K562 (cell line): Measurements from ENCODE around the gene C6orf89. TPM values are rescaled to one million over a fixed set of nuclear protein-coding genes. Genes with fewer than 3 reads are reported as not detected.

ENCODE experiments used
- CBFB ChIP-seq: sonication (generic); formaldehyde crosslinking; IDR thresholded peaks from 2 replicates; pipeline ENCODE4 v1.4.0; 2020; ENCODE audit warnings: mild to moderate bottlenecking, missing genetic modification reagents
- COPS2 ChIP-seq: fragments of 450-650 bp; conservative IDR thresholded peaks from 2 replicates; pipeline ENCODE4 v1.6.1; 2016; ENCODE audit warnings: mild to moderate bottlenecking, moderate library complexity
- CTBP1 ChIP-seq: fragments of 450-650 bp; IDR thresholded peaks from 2 replicates; pipeline ENCODE4 v1.6.1; 2016; ENCODE audit warnings: borderline replicate concordance
- GABPB2 ChIP-seq: fragments of 250-450 bp; sonication (Bioruptor Pico); conservative IDR thresholded peaks from 2 replicates; pipeline ENCODE4 v1.5.1; 2021; ENCODE audit warnings: mild to moderate bottlenecking
- MYBL2 ChIP-seq, 2 experiments: fragments of 450-650 bp in 1 of 2; sonication (generic) in 1 of 2; formaldehyde crosslinking in 1 of 2; IDR thresholded peaks; 2 replicates each; pipeline versions ENCODE4 v1.6.1 to v1.8.1; 2017 to 2022; ENCODE audit warnings: borderline replicate concordance in 1 of 2, inconsistent platforms in 1 of 2, low read depth in 1 of 2, mild to moderate bottlenecking in 1 of 2, missing genetic modification reagents in 1 of 2, moderate library complexity in 1 of 2
- NR1H2 ChIP-seq: sonication (generic); formaldehyde crosslinking; IDR thresholded peaks from 2 replicates; pipeline ENCODE4 v1.4.0; 2020; ENCODE audit warnings: mild to moderate bottlenecking, missing genetic modification reagents
- PHB ChIP-seq: fragments of 250-450 bp; sonication (Bioruptor Pico); IDR thresholded peaks from 2 replicates; pipeline ENCODE4 v1.5.0; 2021
- SAP30 ChIP-seq: fragments of 200-600 bp; sonication (generic); IDR thresholded peaks from 2 replicates; pipeline ENCODE4 v1.6.1; 2012; ENCODE audit warnings: borderline replicate concordance, low read depth, mild to moderate bottlenecking, moderate library complexity, low read length, control low read depth, inconsistent platforms; ENCODE audit not compliant: insufficient read depth, poor library complexity, severe bottlenecking
- TAF1 ChIP-seq: IDR thresholded peaks from 2 replicates; pipeline ENCODE4 v1.6.1; 2011; ENCODE audit warnings: mild to moderate bottlenecking, low read length, moderate library complexity; ENCODE audit not compliant: insufficient read depth, control insufficient read depth, severe bottlenecking; ENCODE audit errors: extremely low read depth
- TAF15 ChIP-seq: fragments of 200-400 bp; formaldehyde crosslinking; IDR thresholded peaks from 2 replicates; pipeline ENCODE4 v1.6.1; 2017; ENCODE audit warnings: mild to moderate bottlenecking, low read depth, low read length, moderate library complexity
- TCF3 ChIP-seq: sonication (generic); formaldehyde crosslinking; IDR thresholded peaks from 2 replicates; pipeline ENCODE4 v1.4.0; 2020; ENCODE audit warnings: mild to moderate bottlenecking, missing genetic modification reagents
- TGIF2 ChIP-seq: sonication (generic); formaldehyde crosslinking; IDR thresholded peaks from 2 replicates; pipeline ENCODE4 v1.8.1; 2022; ENCODE audit warnings: mild to moderate bottlenecking, missing genetic modification reagents, moderate library complexity
- XRCC3 ChIP-seq: fragments of 450-650 bp; IDR thresholded peaks from 2 replicates; pipeline ENCODE4 v1.6.1; 2017; ENCODE audit warnings: mild to moderate bottlenecking, moderate library complexity
- polyA plus RNA-seq, 8 experiments: library from polyadenylated mRNA; depleted of rRNA in 4 of 8; stranded (reverse) in 5 of 8; unstranded in 3 of 8; fragments of >200 nt; fragmentation: Nextera tagmentation in 2 of 8; fragmentation: Illumina TruSeq in 1 of 8; extraction: Ambion mirVana in 2 of 8; extraction: Trizol in 1 of 8; gene quantifications; 2 replicates each; pipeline versions ENCODE4 v1.2.1 to v1.2.3, GENCODE V29; 2011 to 2014; ENCODE audit warnings: inconsistent platforms in 1 of 8, missing spikeins in 1 of 8
- total RNA-seq, 7 experiments: library from RNA; depleted of rRNA in 6 of 7; stranded (reverse); fragments of >200 nt in 6 of 7; fragmentation: Illumina TruSeq in 2 of 7; extraction: Trizol in 2 of 7; gene quantifications; 2 replicates each; pipeline versions ENCODE4 v1.2.1 to v1.2.3, GENCODE V29; 2011 to 2021; ENCODE audit warnings: low replicate concordance in 1 of 7
- TF ChIP-seq, protein P1 (sequence below), 2 experiments: IDR thresholded peaks in 1 of 2; conservative IDR thresholded peaks in 1 of 2; 2 replicates each; pipeline ENCODE4 v1.6.1; 2016; ENCODE audit warnings: low read depth in 2 of 2, mild to moderate bottlenecking in 1 of 2, missing compliant biosample characterization in 1 of 2, missing genetic modification characterization in 1 of 2, moderate library complexity in 1 of 2
- TF ChIP-seq, protein P2 (sequence below): fragments of 450-650 bp; formaldehyde crosslinking; IDR thresholded peaks from 2 replicates; pipeline ENCODE4 v1.4.0; 2022; ENCODE audit warnings: mild to moderate bottlenecking, moderate library complexity
- TF ChIP-seq, protein P3 (sequence below): fragments of 450-650 bp; IDR thresholded peaks from 2 replicates; pipeline ENCODE4 v1.6.1; 2016; ENCODE audit warnings: mild to moderate bottlenecking
- TF ChIP-seq, protein P4 (sequence below): conservative IDR thresholded peaks from 2 replicates; pipeline ENCODE4 v1.6.1; 2011; ENCODE audit warnings: low read depth, mild to moderate bottlenecking, low read length; ENCODE audit not compliant: control insufficient read depth
- TF ChIP-seq, protein P5 (sequence below): fragments of 450-650 bp; formaldehyde crosslinking; IDR thresholded peaks from 2 replicates; pipeline ENCODE4 v1.4.0; 2020; ENCODE audit warnings: mild to moderate bottlenecking, moderate library complexity

The C6orf89 gene
- total and polyA plus RNA-seq, 9 of the 15 experiments (the other 6 are each of a cell fraction or from before 2014, with no cell fraction given): 35.2 to 111 (median 58.5) TPM

DNA sequence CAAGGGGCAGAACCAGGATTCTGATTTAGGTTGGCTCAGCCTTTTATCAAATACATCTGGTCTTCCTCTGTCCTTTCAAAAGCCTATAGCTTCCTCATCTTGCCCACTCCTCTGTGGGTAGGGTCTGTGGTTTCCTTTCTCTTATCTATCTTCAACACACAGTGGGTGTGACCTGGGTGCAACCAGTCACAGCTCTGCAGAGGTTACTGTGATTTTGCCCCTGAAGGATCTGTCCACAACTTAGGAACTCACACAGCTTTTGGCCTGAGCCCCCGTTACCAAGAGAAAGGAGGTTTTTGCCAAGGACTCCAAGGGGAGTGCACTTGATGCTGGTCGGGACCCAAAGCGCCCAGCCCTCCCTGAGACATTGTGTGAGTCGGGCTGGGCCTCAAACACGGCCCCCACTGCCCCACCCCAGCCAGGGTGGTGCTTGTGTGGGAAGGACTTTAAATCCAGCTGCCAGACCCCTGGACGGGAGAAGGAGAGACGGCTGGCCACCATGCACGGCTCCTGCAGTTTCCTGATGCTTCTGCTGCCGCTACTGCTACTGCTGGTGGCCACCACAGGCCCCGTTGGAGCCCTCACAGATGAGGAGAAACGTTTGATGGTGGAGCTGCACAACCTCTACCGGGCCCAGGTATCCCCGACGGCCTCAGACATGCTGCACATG lies 68.6 kb downstream of the C6orf89 start, which contains the start of gene PI16 (continued):
- TF ChIP-seq, protein P1, sequence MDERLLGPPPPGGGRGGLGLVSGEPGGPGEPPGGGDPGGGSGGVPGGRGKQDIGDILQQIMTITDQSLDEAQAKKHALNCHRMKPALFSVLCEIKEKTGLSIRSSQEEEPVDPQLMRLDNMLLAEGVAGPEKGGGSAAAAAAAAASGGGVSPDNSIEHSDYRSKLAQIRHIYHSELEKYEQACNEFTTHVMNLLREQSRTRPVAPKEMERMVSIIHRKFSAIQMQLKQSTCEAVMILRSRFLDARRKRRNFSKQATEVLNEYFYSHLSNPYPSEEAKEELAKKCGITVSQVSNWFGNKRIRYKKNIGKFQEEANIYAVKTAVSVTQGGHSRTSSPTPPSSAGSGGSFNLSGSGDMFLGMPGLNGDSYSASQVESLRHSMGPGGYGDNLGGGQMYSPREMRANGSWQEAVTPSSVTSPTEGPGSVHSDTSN (CRISPR knock-in tag; IDR thresholded peaks at IDR 0.05; ENCODE audit: low read depth): no peak
- TF ChIP-seq, protein P1 (tag; conservative IDR thresholded peaks at IDR 0.05; ENCODE audit: low read depth): peak; percentile 36; the same call in 1 of the 2 replicates
- TF ChIP-seq TCF3: peak; percentile 98
- TF ChIP-seq CBFB (CRISPR knock-in tag): peak; percentile 93
- TF ChIP-seq NR1H2 (CRISPR knock-in tag): no peak
- TF ChIP-seq, protein P2, sequence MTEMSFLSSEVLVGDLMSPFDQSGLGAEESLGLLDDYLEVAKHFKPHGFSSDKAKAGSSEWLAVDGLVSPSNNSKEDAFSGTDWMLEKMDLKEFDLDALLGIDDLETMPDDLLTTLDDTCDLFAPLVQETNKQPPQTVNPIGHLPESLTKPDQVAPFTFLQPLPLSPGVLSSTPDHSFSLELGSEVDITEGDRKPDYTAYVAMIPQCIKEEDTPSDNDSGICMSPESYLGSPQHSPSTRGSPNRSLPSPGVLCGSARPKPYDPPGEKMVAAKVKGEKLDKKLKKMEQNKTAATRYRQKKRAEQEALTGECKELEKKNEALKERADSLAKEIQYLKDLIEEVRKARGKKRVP (CRISPR knock-in tag): no peak
- no peak for TF ChIP-seq MYBL2 (IDR thresholded peaks at IDR 0.05; ENCODE audit: low read depth)
- TF ChIP-seq MYBL2 (CRISPR knock-in tag; IDR thresholded peaks at IDR 0.05; ENCODE audit: borderline replicate concordance): no peak
- TF ChIP-seq PHB (CRISPR knock-in tag): no peak
- no peak for TF ChIP-seq SAP30
- no peak for TF ChIP-seq GABPB2 (CRISPR knock-in tag)
- TF ChIP-seq XRCC3: no peak
- TF ChIP-seq, protein P3, sequence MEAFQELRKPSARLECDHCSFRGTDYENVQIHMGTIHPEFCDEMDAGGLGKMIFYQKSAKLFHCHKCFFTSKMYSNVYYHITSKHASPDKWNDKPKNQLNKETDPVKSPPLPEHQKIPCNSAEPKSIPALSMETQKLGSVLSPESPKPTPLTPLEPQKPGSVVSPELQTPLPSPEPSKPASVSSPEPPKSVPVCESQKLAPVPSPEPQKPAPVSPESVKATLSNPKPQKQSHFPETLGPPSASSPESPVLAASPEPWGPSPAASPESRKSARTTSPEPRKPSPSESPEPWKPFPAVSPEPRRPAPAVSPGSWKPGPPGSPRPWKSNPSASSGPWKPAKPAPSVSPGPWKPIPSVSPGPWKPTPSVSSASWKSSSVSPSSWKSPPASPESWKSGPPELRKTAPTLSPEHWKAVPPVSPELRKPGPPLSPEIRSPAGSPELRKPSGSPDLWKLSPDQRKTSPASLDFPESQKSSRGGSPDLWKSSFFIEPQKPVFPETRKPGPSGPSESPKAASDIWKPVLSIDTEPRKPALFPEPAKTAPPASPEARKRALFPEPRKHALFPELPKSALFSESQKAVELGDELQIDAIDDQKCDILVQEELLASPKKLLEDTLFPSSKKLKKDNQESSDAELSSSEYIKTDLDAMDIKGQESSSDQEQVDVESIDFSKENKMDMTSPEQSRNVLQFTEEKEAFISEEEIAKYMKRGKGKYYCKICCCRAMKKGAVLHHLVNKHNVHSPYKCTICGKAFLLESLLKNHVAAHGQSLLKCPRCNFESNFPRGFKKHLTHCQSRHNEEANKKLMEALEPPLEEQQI: no peak
- TF ChIP-seq, protein P4, sequence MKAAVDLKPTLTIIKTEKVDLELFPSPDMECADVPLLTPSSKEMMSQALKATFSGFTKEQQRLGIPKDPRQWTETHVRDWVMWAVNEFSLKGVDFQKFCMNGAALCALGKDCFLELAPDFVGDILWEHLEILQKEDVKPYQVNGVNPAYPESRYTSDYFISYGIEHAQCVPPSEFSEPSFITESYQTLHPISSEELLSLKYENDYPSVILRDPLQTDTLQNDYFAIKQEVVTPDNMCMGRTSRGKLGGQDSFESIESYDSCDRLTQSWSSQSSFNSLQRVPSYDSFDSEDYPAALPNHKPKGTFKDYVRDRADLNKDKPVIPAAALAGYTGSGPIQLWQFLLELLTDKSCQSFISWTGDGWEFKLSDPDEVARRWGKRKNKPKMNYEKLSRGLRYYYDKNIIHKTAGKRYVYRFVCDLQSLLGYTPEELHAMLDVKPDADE: no peak
- no peak for TF ChIP-seq COPS2
- no peak for TF ChIP-seq TGIF2 (CRISPR knock-in tag)
- TF ChIP-seq TAF15: no peak
- peak; percentile 95 for TF ChIP-seq CTBP1
- TF ChIP-seq, protein P5, sequence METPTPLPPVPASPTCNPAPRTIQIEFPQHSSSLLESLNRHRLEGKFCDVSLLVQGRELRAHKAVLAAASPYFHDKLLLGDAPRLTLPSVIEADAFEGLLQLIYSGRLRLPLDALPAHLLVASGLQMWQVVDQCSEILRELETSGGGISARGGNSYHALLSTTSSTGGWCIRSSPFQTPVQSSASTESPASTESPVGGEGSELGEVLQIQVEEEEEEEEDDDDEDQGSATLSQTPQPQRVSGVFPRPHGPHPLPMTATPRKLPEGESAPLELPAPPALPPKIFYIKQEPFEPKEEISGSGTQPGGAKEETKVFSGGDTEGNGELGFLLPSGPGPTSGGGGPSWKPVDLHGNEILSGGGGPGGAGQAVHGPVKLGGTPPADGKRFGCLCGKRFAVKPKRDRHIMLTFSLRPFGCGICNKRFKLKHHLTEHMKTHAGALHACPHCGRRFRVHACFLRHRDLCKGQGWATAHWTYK (CRISPR knock-in tag): no peak
- TF ChIP-seq TAF1: no peak
